OCI-LY1 (cell line): ENCODE results near the gene COL20A1.

Experiments used
- H2AFZ ChIP-seq: fragments of 200-600 bp; sonication (generic), shearing (Covaris generic); 2 replicates; pipeline ENCODE4 v1.6.0; 2014; ENCODE audit warnings: antibody characterized with exemption, mild to moderate bottlenecking, low read length
- H3F3A ChIP-seq: fragments of 200-600 bp; sonication (generic), shearing (Covaris generic); 2 replicates; pipeline ENCODE4 v1.6.0; 2014; ENCODE audit warnings: mild to moderate bottlenecking, antibody characterized with exemption, low read length, moderate library complexity; ENCODE audit not compliant: insufficient read depth
- H3K27ac ChIP-seq: fragments of 200-600 bp; sonication (generic); 2 replicates; pipeline ENCODE4 v1.5.1; 2014; ENCODE audit warnings: low read length, mixed run types, mild to moderate bottlenecking, low read depth; ENCODE audit not compliant: poor library complexity, severe bottlenecking
- H3K27me3 ChIP-seq: fragments of 200-600 bp; sonication (generic); 2 replicates; pipeline ENCODE4 v1.6.0; 2014; ENCODE audit warnings: antibody characterized with exemption, mild to moderate bottlenecking, low read length, moderate library complexity; ENCODE audit not compliant: insufficient read depth
- H3K36me3 ChIP-seq: fragments of 200-600 bp; sonication (generic); 2 replicates; pipeline ENCODE4 v1.6.1; 2014; ENCODE audit warnings: mild to moderate bottlenecking, antibody characterized with exemption, low read length, moderate library complexity, mixed read lengths; ENCODE audit not compliant: insufficient read depth
- H3K4me1 ChIP-seq: fragments of 200-600 bp; sonication (generic); 2 replicates; pipeline ENCODE4 v1.5.1; 2014; ENCODE audit warnings: mild to moderate bottlenecking, low read length, moderate library complexity; ENCODE audit not compliant: insufficient read depth, severe bottlenecking
- H3K4me2 ChIP-seq: fragments of 200-600 bp; sonication (generic), shearing (Covaris generic); 2 replicates; pipeline ENCODE4 v1.6.1; 2014; ENCODE audit warnings: low read length
- H3K4me3 ChIP-seq: fragments of 200-600 bp; sonication (generic); 2 replicates; pipeline ENCODE4 v1.5.1; 2014; ENCODE audit warnings: low read length, low read depth, mild to moderate bottlenecking, mixed read lengths; ENCODE audit not compliant: poor library complexity, severe bottlenecking
- H3K79me2 ChIP-seq: fragments of 200-600 bp; shearing (Covaris generic); 2 replicates; pipeline ENCODE4 v1.6.1; 2016; ENCODE audit warnings: mixed run types, low read length, mixed read lengths; ENCODE audit not compliant: insufficient read depth
- H3K9ac ChIP-seq: fragments of 200-600 bp; sonication (generic), shearing (Covaris generic); 2 replicates; pipeline ENCODE4 v1.6.1; 2014; ENCODE audit warnings: mild to moderate bottlenecking, low read length, mixed read lengths
- H3K9me2 ChIP-seq: fragments of 200-600 bp; sonication (generic), shearing (Covaris generic); 2 replicates; pipeline ENCODE4 v1.6.1; 2014; ENCODE audit warnings: low read depth, mild to moderate bottlenecking, low read length, mixed read lengths
- H3K9me3 ChIP-seq: fragments of 200-600 bp; shearing (Covaris generic); 2 replicates; pipeline ENCODE4 v1.6.1; 2014; ENCODE audit warnings: low read length, mixed read lengths
- H4K20me1 ChIP-seq: fragments of 200-600 bp; sonication (generic), shearing (Covaris generic); 2 replicates; pipeline ENCODE4 v1.6.0; 2016; ENCODE audit warnings: mild to moderate bottlenecking, low read length; ENCODE audit not compliant: insufficient read depth
- EZH2 ChIP-seq: fragments of 200-600 bp; sonication (generic), shearing (Covaris generic); IDR thresholded peaks from 2 replicates; pipeline ENCODE4 v1.8.0; 2017; ENCODE audit warnings: borderline replicate concordance, mixed run types, mild to moderate bottlenecking, antibody characterized with exemption, low read length, moderate library complexity, mixed read lengths
- TF ChIP-seq, protein P1 (sequence below): fragments of 200-600 bp; sonication (generic), shearing (Covaris generic); IDR thresholded peaks from 2 replicates; pipeline ENCODE4 v1.5.1; 2017; ENCODE audit warnings: mild to moderate bottlenecking, antibody characterized with exemption, low read length, moderate library complexity, mixed read lengths

The COL20A1 gene

DNA sequence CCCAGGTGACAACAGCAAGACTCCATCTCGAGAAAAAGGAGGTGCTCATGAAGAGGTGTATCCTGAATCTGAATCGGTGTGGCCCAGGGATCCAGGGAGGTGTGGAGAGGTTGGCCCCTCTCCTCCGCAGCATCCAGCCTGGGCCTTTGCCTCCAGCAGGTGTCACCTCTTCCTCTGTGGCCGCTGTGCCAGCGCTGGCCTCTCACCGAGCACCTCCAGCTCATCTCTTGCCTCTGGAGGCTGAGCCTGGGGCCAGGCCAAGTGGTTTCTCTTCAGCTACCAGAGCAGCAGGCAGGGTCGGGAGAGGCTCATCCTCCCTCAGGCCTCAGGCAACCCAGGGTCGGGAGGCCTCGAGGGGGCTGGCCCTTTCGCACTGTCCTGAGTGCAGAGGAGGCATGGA is 1.2 kb upstream of the COL20A1 start:
- Histone ChIP-seq H3F3A (no peaks in the 10 kb centered on the region), H3K79me2 (no peaks in the 10 kb centered on the region), H3K4me3 (no peak overlapping the region), H2AFZ (no peak overlapping the region), H3K9ac (no peak overlapping the region), H3K4me2 (no peak overlapping the region), H3K27me3 (no peaks in the 10 kb centered on the region), H3K36me3 (peaks cover 4% of the 10 kb centered on the region; the same call in 1 of the 2 replicates), H4K20me1 (no peaks in the 10 kb centered on the region), H3K9me2 (no peaks in the 10 kb centered on the region), H3K27ac (no peak overlapping the region), H3K9me3 (no peaks in the 10 kb centered on the region), H3K4me1 (no peaks in the 10 kb centered on the region)
- TF ChIP-seq EZH2: no peak
- TF ChIP-seq, protein P1, sequence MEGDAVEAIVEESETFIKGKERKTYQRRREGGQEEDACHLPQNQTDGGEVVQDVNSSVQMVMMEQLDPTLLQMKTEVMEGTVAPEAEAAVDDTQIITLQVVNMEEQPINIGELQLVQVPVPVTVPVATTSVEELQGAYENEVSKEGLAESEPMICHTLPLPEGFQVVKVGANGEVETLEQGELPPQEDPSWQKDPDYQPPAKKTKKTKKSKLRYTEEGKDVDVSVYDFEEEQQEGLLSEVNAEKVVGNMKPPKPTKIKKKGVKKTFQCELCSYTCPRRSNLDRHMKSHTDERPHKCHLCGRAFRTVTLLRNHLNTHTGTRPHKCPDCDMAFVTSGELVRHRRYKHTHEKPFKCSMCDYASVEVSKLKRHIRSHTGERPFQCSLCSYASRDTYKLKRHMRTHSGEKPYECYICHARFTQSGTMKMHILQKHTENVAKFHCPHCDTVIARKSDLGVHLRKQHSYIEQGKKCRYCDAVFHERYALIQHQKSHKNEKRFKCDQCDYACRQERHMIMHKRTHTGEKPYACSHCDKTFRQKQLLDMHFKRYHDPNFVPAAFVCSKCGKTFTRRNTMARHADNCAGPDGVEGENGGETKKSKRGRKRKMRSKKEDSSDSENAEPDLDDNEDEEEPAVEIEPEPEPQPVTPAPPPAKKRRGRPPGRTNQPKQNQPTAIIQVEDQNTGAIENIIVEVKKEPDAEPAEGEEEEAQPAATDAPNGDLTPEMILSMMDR: no peak

- H2AFZ ChIP-seq: no peak overlapping the region
- no peaks in the 10 kb centered on the region for H3K9me2 ChIP-seq
- H3K27me3 ChIP-seq: no peaks in the 10 kb centered on the region
- no peaks in the 10 kb centered on the region for H3K9me3 ChIP-seq
- H3K4me1 ChIP-seq: no peaks in the 10 kb centered on the region
- H4K20me1 ChIP-seq: no peaks in the 10 kb centered on the region
- H3F3A ChIP-seq: no peaks in the 10 kb centered on the region
- TF ChIP-seq EZH2: no peak
- TF ChIP-seq, protein P1: no peak
- no peak overlapping the region for H3K4me2 ChIP-seq
- H3K4me3 ChIP-seq: no peak overlapping the region
- no peak overlapping the region for H3K9ac ChIP-seq
- peaks cover 4% of the 10 kb centered on the region; the same call in 1 of the 2 replicates for H3K36me3 ChIP-seq
- H3K27ac ChIP-seq: no peak overlapping the region
- no peaks in the 10 kb centered on the region for H3K79me2 ChIP-seq
These were observed 689 bp upstream of the COL20A1 start for GRCh38 chr20:63292292-63292701.

DNA sequence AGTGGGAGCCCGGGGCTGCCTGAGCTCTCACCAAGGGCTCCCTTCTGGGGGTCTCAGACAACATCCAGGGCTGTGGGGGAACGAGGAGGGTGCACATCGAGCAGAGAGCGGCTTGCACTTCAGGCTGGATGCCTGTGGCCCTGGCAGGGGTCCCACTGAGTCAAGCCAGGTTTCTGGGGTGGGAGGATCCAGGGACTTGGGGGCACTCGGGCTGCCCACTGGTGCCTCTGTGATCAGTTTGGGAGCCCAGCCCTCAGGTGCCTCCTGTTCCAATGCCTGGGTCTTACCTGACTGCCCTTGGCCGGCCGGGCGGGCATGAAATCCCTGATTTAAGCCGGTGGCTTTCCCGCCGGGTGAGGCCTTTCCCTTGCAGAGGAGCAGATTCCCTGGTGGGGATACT is 470 bp downstream of the COL20A1 start:
- Histone ChIP-seq H3K4me3 (no peak overlapping the region), H3K9me2 (no peaks in the 10 kb centered on the region), H3K27me3 (no peaks in the 10 kb centered on the region), H2AFZ (no peak overlapping the region), H3K36me3 (peaks cover 4% of the 10 kb centered on the region; the same call in 1 of the 2 replicates), H3K4me2 (no peak overlapping the region), H3K27ac (no peak overlapping the region), H3K9me3 (no peaks in the 10 kb centered on the region), H4K20me1 (no peaks in the 10 kb centered on the region), H3K4me1 (no peaks in the 10 kb centered on the region), H3K9ac (no peak overlapping the region), H3K79me2 (no peaks in the 10 kb centered on the region), H3F3A (no peaks in the 10 kb centered on the region)
- TF ChIP-seq EZH2: no peak
- TF ChIP-seq, protein P1: no peak
